CMK (cell line): ENCODE results near the gene CALML3.

Experiments used
- DNase-seq: peaks from one replicate; pipeline ENCODE4 v3.0.0-alpha.2; 2010; ENCODE audit warnings: low read depth

Gene CALML3

GRCh38 chr10:5491477-5491876 lies 33.3 kb upstream of the CALML3 start:
- no peak for DNase-seq

GRCh38 chr10:5492322-5492855 lies 32.4 kb upstream of the CALML3 start:
- DNase-seq, result no peak

GRCh38 chr10:5492929-5493576 lies 31.7 kb upstream of the CALML3 start:
- no peak for DNase-seq

- no peak for DNase-seq
Observed at GRCh38 chr10:5493691-5494090, 31.1 kb upstream of the CALML3 start.

GRCh38 chr10:5494611-5495010 lies 30.1 kb upstream of the CALML3 start:
- no peak for DNase-seq

GRCh38 chr10:5496261-5497250 lies 28.2 kb upstream of the CALML3 start:
- DNase-seq, result no peak

GRCh38 chr10:5497289-5497688 lies 27.5 kb upstream of the CALML3 start:
- no peak for DNase-seq

GRCh38 chr10:5497948-5498730 lies 26.6 kb upstream of the CALML3 start:
- DNase-seq, result no peak

- DNase-seq, result no peak
Observed at GRCh38 chr10:5498791-5499492, 25.8 kb upstream of the CALML3 start.

GRCh38 chr10:5499493-5500140 lies 25.1 kb upstream of the CALML3 start, which contains the start of gene CALML5:
TSS of gene CALML5 (minus strand) at chr10:5499570. CDS start at chr10:5499438, 132 bp downstream.
- DNase-seq, result no peak

- no peak for DNase-seq
Observed at GRCh38 chr10:5500162-5500670, 24.5 kb upstream of the CALML3 start.

- no peak for DNase-seq
Observed at GRCh38 chr10:5500910-5501309, 23.9 kb upstream of the CALML3 start.

GRCh38 chr10:5502061-5502521 lies 22.7 kb upstream of the CALML3 start:
- no peak for DNase-seq

- DNase-seq, result no peak
Observed at GRCh38 chr10:5502571-5503476, 21.9 kb upstream of the CALML3 start.

- DNase-seq, result no peak
Observed at GRCh38 chr10:5503477-5503835, 21.3 kb upstream of the CALML3 start.

- DNase-seq, result no peak
Observed at GRCh38 chr10:5504146-5505072, 20.4 kb upstream of the CALML3 start.

GRCh38 chr10:5506246-5506645 lies 18.5 kb upstream of the CALML3 start:
- DNase-seq, result no peak
